ENCODE results near the gene GRIK4. TPM values are rescaled to one million over a fixed set of nuclear protein-coding genes. Genes with fewer than 3 reads are reported as not detected.
"Not testable (repeated sequence)": the region's sequence is repeated elsewhere in the genome, so short reads cannot be mapped to it uniquely, and the experiment has no call there.

The GRIK4 gene
- total and polyA plus RNA-seq, 2 experiments from 2014 or later = 0.28 to 0.45 TPM

- no peak for DNase-seq (ENCODE audit: low read depth in 1 of 2, low spot score in 1 of 2)
These were observed 11.0 kb upstream of the GRIK4 start for GRCh38 chr11:120500414-120501071.

DNA sequence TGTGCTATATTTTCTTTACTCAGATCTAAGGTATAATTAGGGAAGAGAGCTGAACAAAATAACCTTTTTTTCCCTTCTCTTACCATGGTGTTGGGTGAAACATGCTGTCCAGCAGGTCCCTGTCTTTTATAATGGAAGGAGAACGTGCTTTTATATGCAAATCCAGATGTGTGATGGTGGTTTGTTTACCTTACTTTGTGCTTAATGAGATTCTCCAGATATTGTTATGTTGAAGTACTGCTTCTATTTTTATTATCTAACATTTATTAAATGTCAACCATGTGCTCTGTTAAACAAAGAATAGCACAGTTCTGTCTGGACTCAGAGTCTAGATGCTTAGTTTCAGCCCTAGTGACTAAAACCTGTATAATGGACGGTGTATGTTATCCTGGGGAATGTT, 10.1 kb upstream of the GRIK4 start:
- DNase-seq (ENCODE audit: low read depth in 1 of 2, low spot score in 1 of 2) = no peak
- H3K4me1 ChIP-seq (ENCODE audit: low read depth) = no peaks in the 10 kb centered on the region
- H3K9me3 ChIP-seq (ENCODE audit: low read depth) = no peaks in the 10 kb centered on the region
- H3K27ac ChIP-seq = no peak overlapping the region
- TF ChIP-seq, protein P1, sequence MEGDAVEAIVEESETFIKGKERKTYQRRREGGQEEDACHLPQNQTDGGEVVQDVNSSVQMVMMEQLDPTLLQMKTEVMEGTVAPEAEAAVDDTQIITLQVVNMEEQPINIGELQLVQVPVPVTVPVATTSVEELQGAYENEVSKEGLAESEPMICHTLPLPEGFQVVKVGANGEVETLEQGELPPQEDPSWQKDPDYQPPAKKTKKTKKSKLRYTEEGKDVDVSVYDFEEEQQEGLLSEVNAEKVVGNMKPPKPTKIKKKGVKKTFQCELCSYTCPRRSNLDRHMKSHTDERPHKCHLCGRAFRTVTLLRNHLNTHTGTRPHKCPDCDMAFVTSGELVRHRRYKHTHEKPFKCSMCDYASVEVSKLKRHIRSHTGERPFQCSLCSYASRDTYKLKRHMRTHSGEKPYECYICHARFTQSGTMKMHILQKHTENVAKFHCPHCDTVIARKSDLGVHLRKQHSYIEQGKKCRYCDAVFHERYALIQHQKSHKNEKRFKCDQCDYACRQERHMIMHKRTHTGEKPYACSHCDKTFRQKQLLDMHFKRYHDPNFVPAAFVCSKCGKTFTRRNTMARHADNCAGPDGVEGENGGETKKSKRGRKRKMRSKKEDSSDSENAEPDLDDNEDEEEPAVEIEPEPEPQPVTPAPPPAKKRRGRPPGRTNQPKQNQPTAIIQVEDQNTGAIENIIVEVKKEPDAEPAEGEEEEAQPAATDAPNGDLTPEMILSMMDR (IDR thresholded peaks at IDR 0.05; ENCODE audit: low read depth, low read length) = no peak
- peaks cover 19% of the 10 kb centered on the region for H3K27me3 ChIP-seq
- H3K4me3 ChIP-seq = no peak overlapping the region
- no peaks in the 10 kb centered on the region for H3K36me3 ChIP-seq

More at GRCh38 chr11:120500414-120501071, 11.0 kb upstream of the GRIK4 start:
- H3K9me3 ChIP-seq (ENCODE audit: low read depth) = no peaks in the 10 kb centered on the region
- peaks cover 10% of the 10 kb centered on the region for H3K27me3 ChIP-seq
- no peak overlapping the region for H3K27ac ChIP-seq
- H3K4me3 ChIP-seq = no peak overlapping the region
- TF ChIP-seq, protein P1 (IDR thresholded peaks at IDR 0.05; ENCODE audit: low read depth, low read length) = no peak
- H3K4me1 ChIP-seq (ENCODE audit: low read depth) = peaks cover 6% of the 10 kb centered on the region
- no peaks in the 10 kb centered on the region for H3K36me3 ChIP-seq

GRCh38 chr11:120501976-120502755, 9.4 kb upstream of the GRIK4 start:
- H3K36me3 ChIP-seq = no peaks in the 10 kb centered on the region
- peaks cover 26% of the 10 kb centered on the region for H3K27me3 ChIP-seq

DNA sequence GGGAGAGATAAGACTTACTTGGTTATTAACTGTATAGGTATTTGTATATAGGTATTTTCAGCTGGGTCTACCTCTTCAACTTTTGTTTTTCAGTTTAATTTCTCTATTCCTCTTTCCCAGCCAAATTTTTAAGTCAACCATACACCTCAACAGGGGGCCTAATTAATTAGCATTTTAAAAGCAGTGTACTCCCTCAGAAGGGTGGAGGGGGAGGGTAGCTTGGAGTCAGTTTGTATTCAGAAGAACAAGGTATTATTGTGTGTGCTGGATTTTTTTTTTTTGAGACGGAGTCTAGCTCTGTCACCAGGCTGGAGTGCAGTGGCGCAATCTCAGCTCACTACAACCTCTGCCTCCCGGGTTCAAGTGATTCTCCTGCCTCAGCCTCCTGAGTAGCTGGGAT, 8.0 kb upstream of the GRIK4 start:
- not testable (repeated sequence) for H3K4me3 ChIP-seq; DNase-seq (ENCODE audit: low read depth in 1 of 2, low spot score in 1 of 2); H3K4me1 ChIP-seq (ENCODE audit: low read depth)

More at GRCh38 chr11:120501976-120502755, 9.4 kb upstream of the GRIK4 start:
- no peak for DNase-seq (ENCODE audit: low read depth in 1 of 2, low spot score in 1 of 2)
- Histone ChIP-seq H3K4me3 (no peak overlapping the region), H3K4me1 (ENCODE audit: low read depth) (no peaks in the 10 kb centered on the region), H3K9me3 (ENCODE audit: low read depth) (no peaks in the 10 kb centered on the region), H3K27ac (no peak overlapping the region)
- TF ChIP-seq, protein P1 (IDR thresholded peaks at IDR 0.05; ENCODE audit: low read depth, low read length) = no peak

GRCh38 chr11:120505801-120506425, 5.6 kb upstream of the GRIK4 start:
- H3K4me1 ChIP-seq (ENCODE audit: low read depth) = no peaks in the 10 kb centered on the region
- no peak overlapping the region for H3K4me3 ChIP-seq
- H3K27me3 ChIP-seq = peaks cover 51% of the 10 kb centered on the region
- TF ChIP-seq, protein P1 (IDR thresholded peaks at IDR 0.05; ENCODE audit: low read depth, low read length) = no peak
- DNase-seq (ENCODE audit: low read depth in 1 of 2, low spot score in 1 of 2) = no peak
- H3K27ac ChIP-seq = no peak overlapping the region
- H3K9me3 ChIP-seq (ENCODE audit: low read depth) = no peaks in the 10 kb centered on the region
- H3K36me3 ChIP-seq = no peaks in the 10 kb centered on the region

More for the DNA sequence above, 8.0 kb upstream of the GRIK4 start:
- not testable (repeated sequence) for H3K9me3 ChIP-seq (ENCODE audit: low read depth); H3K27ac ChIP-seq; H3K36me3 ChIP-seq
- H3K27me3 ChIP-seq = peaks cover 29% of the 10 kb centered on the region
